ENCODE results near the gene MAST2. TPM values are rescaled to one million over a fixed set of nuclear protein-coding genes. Genes with fewer than 3 reads are reported as not detected.

Gene MAST2
- total RNA-seq, 1 experiment from 2014 or later = 38.4 TPM

DNA sequence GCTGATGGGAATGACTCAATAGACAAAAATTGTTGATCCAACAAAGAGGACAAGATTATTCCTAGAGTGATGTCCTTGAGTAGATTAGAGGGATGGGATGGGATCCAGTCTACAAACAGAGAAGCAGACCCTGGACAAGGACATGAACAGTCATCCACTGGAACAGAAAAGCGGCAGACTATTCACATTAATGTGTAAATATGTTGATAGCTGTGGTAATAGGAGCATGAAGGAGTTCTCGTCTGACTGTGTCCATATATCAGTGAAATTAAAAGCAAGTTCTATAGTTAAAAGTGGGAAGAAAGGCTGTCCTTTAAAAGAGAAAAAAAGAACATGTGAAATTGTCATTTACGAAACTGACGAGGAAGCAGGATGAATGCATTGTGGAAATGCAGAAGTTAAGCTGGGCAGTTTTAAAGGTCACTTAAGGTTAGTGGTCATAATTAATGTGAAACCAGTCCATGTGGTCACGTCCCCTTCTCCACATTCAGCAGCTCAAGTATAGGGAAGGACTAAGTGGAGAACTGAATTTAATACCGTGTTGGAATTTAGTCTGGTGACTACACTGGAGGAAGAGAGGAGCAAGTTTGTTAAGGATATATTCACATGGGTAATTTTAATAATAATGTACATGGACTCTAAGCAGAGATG lies 266.9 kb downstream of the MAST2 start:
- TF ChIP-seq EZH2 (IDR thresholded peaks at IDR 0.05; ENCODE audit: borderline replicate concordance, low read depth, low read length, poor library complexity, severe bottlenecking) = no peak
- TF ChIP-seq, protein P1, sequence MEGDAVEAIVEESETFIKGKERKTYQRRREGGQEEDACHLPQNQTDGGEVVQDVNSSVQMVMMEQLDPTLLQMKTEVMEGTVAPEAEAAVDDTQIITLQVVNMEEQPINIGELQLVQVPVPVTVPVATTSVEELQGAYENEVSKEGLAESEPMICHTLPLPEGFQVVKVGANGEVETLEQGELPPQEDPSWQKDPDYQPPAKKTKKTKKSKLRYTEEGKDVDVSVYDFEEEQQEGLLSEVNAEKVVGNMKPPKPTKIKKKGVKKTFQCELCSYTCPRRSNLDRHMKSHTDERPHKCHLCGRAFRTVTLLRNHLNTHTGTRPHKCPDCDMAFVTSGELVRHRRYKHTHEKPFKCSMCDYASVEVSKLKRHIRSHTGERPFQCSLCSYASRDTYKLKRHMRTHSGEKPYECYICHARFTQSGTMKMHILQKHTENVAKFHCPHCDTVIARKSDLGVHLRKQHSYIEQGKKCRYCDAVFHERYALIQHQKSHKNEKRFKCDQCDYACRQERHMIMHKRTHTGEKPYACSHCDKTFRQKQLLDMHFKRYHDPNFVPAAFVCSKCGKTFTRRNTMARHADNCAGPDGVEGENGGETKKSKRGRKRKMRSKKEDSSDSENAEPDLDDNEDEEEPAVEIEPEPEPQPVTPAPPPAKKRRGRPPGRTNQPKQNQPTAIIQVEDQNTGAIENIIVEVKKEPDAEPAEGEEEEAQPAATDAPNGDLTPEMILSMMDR (conservative IDR thresholded peaks at IDR 0.05; ENCODE audit: low read depth, low read length) = no peak
- no peak overlapping the region for H3K27ac ChIP-seq (ENCODE audit: low read depth, low read length, poor library complexity, severe bottlenecking)
- H3K9me3 ChIP-seq (ENCODE audit: low read depth, low read length, poor library complexity, severe bottlenecking) = no peaks in the 10 kb centered on the region
- no peaks in the 10 kb centered on the region for H3K4me1 ChIP-seq (ENCODE audit: insufficient read depth, low read length, poor library complexity, severe bottlenecking)
- intact Hi-C loops (cut with micrococcal nuclease; ENCODE audit: unreplicated experiment) = no loop called here
- no peak overlapping the region for H3K4me3 ChIP-seq (ENCODE audit: low read depth, low read length, poor library complexity, severe bottlenecking)
- DNase-seq (ENCODE audit: low spot score) = no peak
- ChIA-PET POLR2A (ENCODE audit: low non-redundant PET) (no interaction called here), CTCF (no interaction called here)
- H3K27me3 ChIP-seq (replicated peaks; ENCODE audit: insufficient read depth, low read depth, low read length, poor library complexity) = no peaks in the 10 kb centered on the region
- H3K36me3 ChIP-seq (ENCODE audit: insufficient read depth, low read length, poor library complexity, severe bottlenecking) = peaks cover 5% of the 10 kb centered on the region
- BruUV-seq (replicated peaks) = no TSS peak

DNA sequence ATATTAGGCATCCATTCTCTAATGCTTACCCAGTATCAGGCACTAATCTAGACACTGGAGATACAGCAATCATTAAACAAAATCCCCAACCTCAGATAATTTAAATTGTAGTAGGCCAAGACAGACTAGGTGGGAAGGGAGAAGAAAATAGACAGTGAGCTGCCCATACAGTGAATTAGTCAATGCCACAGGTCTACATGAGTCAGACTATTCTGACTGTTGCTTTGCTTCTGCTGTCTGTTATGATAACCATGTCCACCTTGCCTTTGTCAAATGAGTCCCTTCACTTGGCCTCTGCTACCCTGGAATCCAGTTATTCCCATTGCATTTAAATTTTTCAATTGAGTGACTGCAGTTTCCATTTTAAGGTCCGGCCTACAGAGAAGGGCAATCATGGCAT lies 269.6 kb downstream of the MAST2 start:
- Histone ChIP-seq H3K9me3 (ENCODE audit: low read depth, low read length, poor library complexity, severe bottlenecking) (no peaks in the 10 kb centered on the region), H3K4me3 (ENCODE audit: low read depth, low read length, poor library complexity, severe bottlenecking) (no peak overlapping the region), H3K4me1 (ENCODE audit: insufficient read depth, low read length, poor library complexity, severe bottlenecking) (peaks cover 2% of the 10 kb centered on the region), H3K27ac (ENCODE audit: low read depth, low read length, poor library complexity, severe bottlenecking) (no peak overlapping the region), H3K27me3 (replicated peaks; ENCODE audit: insufficient read depth, low read depth, low read length, poor library complexity) (no peaks in the 10 kb centered on the region), H3K36me3 (ENCODE audit: insufficient read depth, low read length, poor library complexity, severe bottlenecking) (peaks cover 5% of the 10 kb centered on the region)
- BruUV-seq (replicated peaks) = no TSS peak
- POLR2A ChIA-PET (ENCODE audit: low non-redundant PET) = no interaction called here
- intact Hi-C loops (cut with micrococcal nuclease; ENCODE audit: unreplicated experiment) = no loop called here
- no peak for DNase-seq (ENCODE audit: low spot score)
- TF ChIP-seq, protein P1 (conservative IDR thresholded peaks at IDR 0.05; ENCODE audit: low read depth, low read length) = no peak
- no peak for TF ChIP-seq EZH2 (IDR thresholded peaks at IDR 0.05; ENCODE audit: borderline replicate concordance, low read depth, low read length, poor library complexity, severe bottlenecking)
- CTCF ChIA-PET = no interaction called here

DNA sequence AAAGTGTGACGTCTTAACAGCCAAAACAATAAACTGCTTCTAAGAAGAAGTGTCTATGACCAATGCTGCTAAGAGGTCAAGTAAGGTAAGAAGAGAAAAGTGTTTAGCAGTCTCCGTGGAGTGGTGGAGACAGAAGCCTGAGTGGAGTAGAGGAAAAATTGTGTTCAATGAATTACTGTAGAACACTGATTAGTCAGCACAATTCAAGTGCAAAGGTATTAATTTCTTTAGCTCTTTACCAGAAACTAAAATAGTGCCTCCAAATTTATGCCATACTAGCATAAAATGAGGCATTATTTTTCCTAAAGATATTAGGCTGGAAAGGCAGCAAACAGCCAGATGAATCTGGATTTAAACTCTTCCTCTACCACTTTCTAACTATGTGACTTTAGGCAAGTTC lies 272.9 kb downstream of the MAST2 start:
- no TSS peak for BruUV-seq (replicated peaks)
- Histone ChIP-seq H3K4me3 (ENCODE audit: low read depth, low read length, poor library complexity, severe bottlenecking) (no peak overlapping the region), H3K36me3 (ENCODE audit: insufficient read depth, low read length, poor library complexity, severe bottlenecking) (no peaks in the 10 kb centered on the region), H3K27me3 (replicated peaks; ENCODE audit: insufficient read depth, low read depth, low read length, poor library complexity) (no peaks in the 10 kb centered on the region), H3K27ac (ENCODE audit: low read depth, low read length, poor library complexity, severe bottlenecking) (no peak overlapping the region), H3K9me3 (ENCODE audit: low read depth, low read length, poor library complexity, severe bottlenecking) (no peaks in the 10 kb centered on the region), H3K4me1 (ENCODE audit: insufficient read depth, low read length, poor library complexity, severe bottlenecking) (peaks cover 21% of the 10 kb centered on the region)
- intact Hi-C loops (cut with micrococcal nuclease; ENCODE audit: unreplicated experiment) = no loop called here
- POLR2A ChIA-PET (ENCODE audit: low non-redundant PET) = no interaction called here
- no peak for TF ChIP-seq EZH2 (IDR thresholded peaks at IDR 0.05; ENCODE audit: borderline replicate concordance, low read depth, low read length, poor library complexity, severe bottlenecking)
- TF ChIP-seq, protein P1 (conservative IDR thresholded peaks at IDR 0.05; ENCODE audit: low read depth, low read length) = no peak
- CTCF ChIA-PET = no interaction called here
- no peak for DNase-seq (ENCODE audit: low spot score)

All from A673 (cell line).